ENCODE data around the gene SEL1L. TPM values are rescaled to one million over a fixed set of nuclear protein-coding genes. Genes with fewer than 3 reads are reported as not detected.

Gene SEL1L
- total RNA-seq, 1 experiment from 2014 or later: 39.8 TPM

Other genes starting within 250 kb of the SEL1L start
- gene STON2, start 133.5 kb downstream of the SEL1L start, total RNA-seq (2014; rRNA removed): 36.2 and 44.5 TPM in 2 replicates